Epithelial cell of esophagus (primary cell): ENCODE measurements around the gene SIM2.
"Not testable (repeated sequence)": the region's sequence is repeated elsewhere in the genome, so short reads cannot be mapped to it uniquely, and the experiment has no call there.

Experiments used
- DNase-seq: peaks from one replicate; pipeline ENCODE4 v3.0.0; 2010; ENCODE audit warnings: low read depth
- H3K4me3 ChIP-seq: 2 replicates; pipeline ENCODE4 v1.5.1; 2011; ENCODE audit warnings: mild to moderate bottlenecking, low read length, control low read depth
- CTCF ChIP-seq: IDR thresholded peaks from 2 replicates; pipeline ENCODE4 v1.5.1; 2011; ENCODE audit warnings: low read depth, mild to moderate bottlenecking, low read length, control low read depth, inconsistent platforms; ENCODE audit not compliant: insufficient read depth; ENCODE audit errors: missing control alignments

SIM2 gene

GRCh38 chr21:36698981-36699545 is at the start of gene SIM2:
Gene SIM2, plus strand, starts transcription at chr21:36699115. Its CDS starts 632 bp downstream, at chr21:36699747.
- peak within 1 kb of the TSS; percentile 23 for H3K4me3 ChIP-seq
- peak; percentile 68 for DNase-seq
- TF ChIP-seq CTCF, result no peak

- no peak overlapping the region for H3K4me3 ChIP-seq
- TF ChIP-seq CTCF, result no peak
- DNase-seq, result no peak
Measured at GRCh38 chr21:36654324-36654723, 44.6 kb upstream of the SIM2 start.

GRCh38 chr21:36654796-36655325 is 44.1 kb upstream of the SIM2 start:
- no peak for DNase-seq
- no peak overlapping the region for H3K4me3 ChIP-seq
- no peak for TF ChIP-seq CTCF

DNA sequence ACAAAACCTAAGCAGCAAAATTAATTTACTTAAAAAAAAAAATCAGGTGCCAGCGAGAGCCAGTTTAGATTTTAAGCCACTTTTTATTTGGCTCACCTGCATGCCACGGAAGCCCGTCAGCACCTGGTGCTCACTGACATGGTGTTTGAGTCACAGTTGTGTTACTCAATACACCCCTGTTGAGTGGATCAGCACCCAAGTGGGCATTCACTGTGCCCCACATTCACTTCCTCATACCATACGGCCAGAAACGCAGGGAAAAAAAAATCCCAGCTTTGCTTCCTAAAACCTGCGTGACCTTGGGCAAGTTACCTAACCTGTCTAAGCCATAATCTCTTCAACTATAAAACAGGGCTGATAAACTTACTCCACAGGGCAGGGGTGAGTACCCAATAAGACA is 42.8 kb upstream of the SIM2 start:
- no peak for TF ChIP-seq CTCF
- H3K4me3 ChIP-seq, result no peak overlapping the region
- DNase-seq, result peak; percentile 96

GRCh38 chr21:36657290-36657689 is 41.6 kb upstream of the SIM2 start:
- not testable (repeated sequence) for H3K4me3 ChIP-seq

DNA sequence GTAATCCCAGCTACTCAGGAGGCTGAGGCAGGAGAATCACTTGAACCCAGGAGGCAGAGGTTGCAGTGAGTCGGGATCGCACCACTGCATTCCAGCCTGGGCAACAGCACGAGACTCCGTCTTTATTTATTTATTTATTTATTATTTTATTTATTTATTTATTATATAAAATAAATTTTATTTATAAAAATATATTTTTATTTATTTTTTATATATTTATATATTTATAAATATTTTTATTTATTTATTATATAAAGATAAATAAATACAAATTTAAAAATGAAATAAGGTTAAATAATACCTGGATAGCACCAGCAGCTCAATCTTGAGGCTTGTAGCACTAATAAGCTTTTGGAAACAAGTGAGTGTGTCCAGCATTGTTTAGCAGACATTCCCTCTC is 40.9 kb upstream of the SIM2 start:
- no peak overlapping the region for H3K4me3 ChIP-seq

More at GRCh38 chr21:36657290-36657689, 41.6 kb upstream of the SIM2 start:
- DNase-seq, result not testable (repeated sequence)

GRCh38 chr21:36658926-36659325 is 40.0 kb upstream of the SIM2 start:
- H3K4me3 ChIP-seq, result no peak overlapping the region
- DNase-seq, result peak; percentile 35
- no peak for TF ChIP-seq CTCF

More for the DNA sequence above, 40.9 kb upstream of the SIM2 start:
- no peak for DNase-seq
- no peak for TF ChIP-seq CTCF
